GM06990 (cell line): ENCODE results near the gene ELOVL7.

Source experiments
- DNase-seq: peaks from one replicate; pipeline ENCODE4 v3.0.0-alpha.2; 2011; ENCODE audit not compliant: insufficient read length; ENCODE audit errors: extremely low read depth
- H3K27me3 ChIP-seq: replicated peaks from 2 replicates; pipeline ENCODE4 v1.6.0; 2011; ENCODE audit warnings: low read length; ENCODE audit not compliant: control insufficient read depth, insufficient read depth
- H3K36me3 ChIP-seq: 2 replicates; pipeline ENCODE4 v1.5.1; 2011; ENCODE audit warnings: low read length; ENCODE audit not compliant: control insufficient read depth, insufficient read depth
- H3K4me3 ChIP-seq: replicated peaks from 2 replicates; pipeline ENCODE4 v1.5.1; 2011; ENCODE audit warnings: low read depth, mild to moderate bottlenecking, control low read depth, low read length
- CTCF ChIP-seq: IDR thresholded peaks from 2 replicates; pipeline ENCODE4 v1.5.1; 2011; ENCODE audit warnings: low read length, control low read depth, mild to moderate bottlenecking, inconsistent platforms; ENCODE audit not compliant: insufficient read depth, poor library complexity, severe bottlenecking

Gene ELOVL7

GRCh38 chr5:60856066-60856465 is 12.0 kb upstream of the ELOVL7 start:
- H3K27me3 ChIP-seq: no peaks in the 10 kb centered on the region
- no peaks in the 10 kb centered on the region for H3K36me3 ChIP-seq
- no peak for TF ChIP-seq CTCF
- no peak for DNase-seq
- no peak overlapping the region for H3K4me3 ChIP-seq

DNA sequence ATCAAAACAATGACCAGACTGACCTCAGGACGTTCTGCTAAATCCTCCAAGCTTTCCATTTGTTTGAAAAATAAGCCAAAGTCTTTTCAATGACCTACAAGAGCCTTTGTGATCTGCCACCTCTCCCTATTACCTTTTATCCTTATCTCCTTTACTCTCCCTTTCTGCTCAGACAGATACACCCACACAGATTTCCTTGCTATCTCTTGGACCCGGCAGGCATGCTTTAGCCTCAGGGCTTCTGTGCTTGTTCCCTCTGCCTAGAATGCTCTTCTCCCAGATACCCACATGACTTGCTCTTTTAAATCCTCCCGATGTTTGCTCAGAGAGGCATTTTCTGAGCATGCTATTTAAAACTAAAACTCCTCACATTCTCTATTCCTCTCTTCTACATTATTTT is 8.9 kb upstream of the ELOVL7 start:
- TF ChIP-seq CTCF: no peak
- no peak for DNase-seq
- Histone ChIP-seq H3K36me3 (no peaks in the 10 kb centered on the region), H3K4me3 (no peak overlapping the region), H3K27me3 (no peaks in the 10 kb centered on the region)

GRCh38 chr5:60852317-60852716 is 8.2 kb upstream of the ELOVL7 start:
- H3K4me3 ChIP-seq: no peak overlapping the region
- TF ChIP-seq CTCF: no peak
- no peaks in the 10 kb centered on the region for H3K36me3 ChIP-seq
- no peak for DNase-seq
- no peaks in the 10 kb centered on the region for H3K27me3 ChIP-seq

DNA sequence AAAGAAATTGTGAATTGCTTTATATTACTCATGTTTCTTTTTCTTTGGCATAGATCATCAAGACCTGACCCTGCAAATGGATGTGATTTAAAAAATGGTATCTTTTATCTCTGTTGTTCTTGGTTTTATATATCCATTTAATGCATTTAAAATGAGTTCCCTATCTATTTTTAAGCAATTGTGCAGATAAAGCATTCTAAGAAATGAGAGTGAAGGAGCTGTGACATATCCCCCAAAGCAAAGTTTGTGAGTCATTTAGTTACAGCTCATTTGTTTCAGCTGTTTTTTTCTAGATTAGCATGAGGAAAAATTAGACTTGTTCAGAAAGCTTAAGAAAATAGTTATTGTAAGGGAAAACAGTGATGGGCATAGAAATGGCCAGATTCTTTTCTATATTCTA is 7.6 kb upstream of the ELOVL7 start:
- Histone ChIP-seq H3K27me3 (no peaks in the 10 kb centered on the region), H3K4me3 (no peak overlapping the region), H3K36me3 (no peaks in the 10 kb centered on the region)
- TF ChIP-seq CTCF: no peak
- no peak for DNase-seq

DNA sequence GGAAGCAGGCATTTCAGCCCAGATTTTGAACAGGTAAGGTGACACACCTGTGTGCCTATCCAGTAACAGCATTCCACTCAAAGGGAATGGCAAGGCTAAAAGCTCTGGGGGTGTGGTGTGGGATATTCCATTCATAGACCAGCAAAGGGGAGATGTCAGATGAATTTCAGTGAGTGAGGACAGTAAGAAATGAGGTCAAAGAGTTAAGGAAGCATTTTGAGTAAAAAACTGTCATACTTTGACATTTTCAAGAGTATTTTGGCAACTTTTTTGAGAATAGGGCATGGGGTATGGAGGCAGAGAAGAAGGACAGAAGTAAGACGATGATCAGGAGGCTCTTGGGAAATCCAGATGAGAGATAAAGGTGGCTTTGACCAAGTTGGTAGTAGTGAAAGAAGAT is 2.2 kb upstream of the ELOVL7 start:
- H3K36me3 ChIP-seq: no peaks in the 10 kb centered on the region
- no peak for DNase-seq
- TF ChIP-seq CTCF: no peak
- H3K27me3 ChIP-seq: peaks cover 2% of the 10 kb centered on the region; the same call in 1 of the 2 replicates
- no peak overlapping the region for H3K4me3 ChIP-seq

GRCh38 chr5:60843386-60843935 is 608 bp downstream of the ELOVL7 start:
- peaks cover 2% of the 10 kb centered on the region; the same call in 1 of the 2 replicates for H3K27me3 ChIP-seq
- TF ChIP-seq CTCF: no peak
- peak overlapping the region; percentile 66 for H3K4me3 ChIP-seq
- peak; percentile 22 for DNase-seq
- no peaks in the 10 kb centered on the region for H3K36me3 ChIP-seq
